HepG2 (cell line): ENCODE measurements around the gene CLEC11A. TPM values are rescaled to one million over a fixed set of nuclear protein-coding genes. Genes with fewer than 3 reads are reported as not detected.

Experiments
- ATAC-seq: fragments of 200-7000 bp; cut with Tn5 transposase; 3 replicates; pipeline ENCODE4 v1.9.1; 2020; ENCODE audit warnings: mild to moderate bottlenecking, moderate library complexity
- BruUV-seq: library from RNA; stranded (reverse); fragments of 400-500 nt; replicated peaks from 2 replicates; lab custom pipeline; 2021; lab: Mats Ljungman, UMichigan
- CTCF ChIA-PET: fragments of 300-600 bp; formaldehyde crosslinking; extraction: SDS; loops from one replicate; lab custom pipeline; 2021; ENCODE audit warnings: low total read pairs, inconsistent platforms, low intra/inter-chr PET ratio; lab: Yijun Ruan, JAX
- POLR2A ChIA-PET: fragments of 350-600 bp; sonication (Branson Sonifier 250); formaldehyde crosslinking; loops from one replicate; lab custom pipeline; 2020; ENCODE audit warnings: antibody characterized with exemption, inconsistent platforms; lab: Yijun Ruan, JAX
- DNase-seq: peaks from one replicate; pipeline ENCODE4 v3.0.0-alpha.2; 2015; ENCODE audit warnings: low spot score
- FAIRE-seq: peaks from 3 replicates; lab custom pipeline; 2011; peaks lifted over from hg19 to GRCh38; lab: Jason Lieb, UNC
- H2AFZ ChIP-seq: one replicate; pipeline ENCODE4 v1.6.1; 2011; ENCODE audit warnings: low read length, inconsistent platforms
- H3K27ac ChIP-seq: fragments of 300-600 bp; 3 replicates; pipeline ENCODE4 v1.8.0; 2011; ENCODE audit warnings: mixed run types, mild to moderate bottlenecking, mixed read lengths, low read length, inconsistent platforms; ENCODE audit not compliant: insufficient read depth; ENCODE audit errors: extremely low read length
- H3K27me3 ChIP-seq, 2 experiments: fragments of 200-600 bp in 1 of 2; 2 replicates in 1 of 2; 3 replicates in 1 of 2; pipeline versions ENCODE4 v1.6.0 to v1.8.0; 2011; ENCODE audit warnings: low read length in 2 of 2, mild to moderate bottlenecking in 2 of 2, moderate library complexity in 2 of 2, inconsistent platforms in 1 of 2; ENCODE audit not compliant: insufficient read depth in 2 of 2, control insufficient read depth in 1 of 2
- H3K36me3 ChIP-seq, 2 experiments: fragments of 200-600 bp in 1 of 2; replicated peaks in 1 of 2; 2 replicates in 1 of 2; 3 replicates in 1 of 2; pipeline versions ENCODE4 v1.5.1 to v1.8.0; 2011; ENCODE audit warnings: low read length in 2 of 2, inconsistent platforms in 1 of 2; ENCODE audit not compliant: insufficient read depth in 2 of 2, control insufficient read depth in 1 of 2
- H3K4me1 ChIP-seq: 2 replicates; pipeline ENCODE4 v1.5.1; 2012; ENCODE audit warnings: low read length, inconsistent platforms; ENCODE audit not compliant: insufficient read depth
- H3K4me2 ChIP-seq: 2 replicates; pipeline ENCODE4 v1.6.0; 2011; ENCODE audit warnings: low read depth, low read length, inconsistent platforms
- H3K4me3 ChIP-seq, 3 experiments: fragments of 200-600 bp in 1 of 3; sonication (generic), shearing (Covaris generic) in 1 of 3; replicated peaks in 1 of 3; 2 replicates each; pipeline ENCODE4 v1.5.1; 2011 to 2016; ENCODE audit warnings: low read length in 3 of 3, inconsistent platforms in 2 of 3, low read depth in 2 of 3, mild to moderate bottlenecking in 2 of 3, control low read depth in 1 of 3, mixed read lengths in 1 of 3; ENCODE audit not compliant: insufficient read depth in 1 of 3
- H3K79me2 ChIP-seq: one replicate; pipeline ENCODE4 v1.6.1; 2011; ENCODE audit warnings: low read length, inconsistent platforms; ENCODE audit not compliant: insufficient read depth
- H3K9ac ChIP-seq: 2 replicates; pipeline ENCODE4 v1.6.0; 2011; ENCODE audit warnings: mild to moderate bottlenecking, low read depth, low read length, inconsistent platforms; ENCODE audit not compliant: insufficient read depth
- H3K9me3 ChIP-seq: 2 replicates; pipeline ENCODE4 v1.5.1; 2012; ENCODE audit warnings: mild to moderate bottlenecking, low read length
- H4K20me1 ChIP-seq: 2 replicates; pipeline ENCODE4 v1.6.0; 2011; ENCODE audit warnings: inconsistent platforms, mild to moderate bottlenecking, low read length, moderate library complexity; ENCODE audit not compliant: insufficient read depth
- CTCF ChIP-seq: sonication (generic); formaldehyde crosslinking; IDR thresholded peaks from 2 replicates; pipeline ENCODE4 v1.5.0; 2020; ENCODE audit warnings: mild to moderate bottlenecking, missing genetic modification reagents, moderate library complexity
- NFKBIZ ChIP-seq: IDR thresholded peaks from 2 replicates; pipeline ENCODE4 v1.6.1; 2018; ENCODE audit warnings: missing genetic modification reagents, missing compliant biosample characterization
- RARG ChIP-seq: sonication (generic); formaldehyde crosslinking; IDR thresholded peaks from 2 replicates; pipeline ENCODE4 v1.4.0; 2020; ENCODE audit warnings: low read depth, mild to moderate bottlenecking, missing genetic modification reagents
- ZBTB34 ChIP-seq: sonication (generic); formaldehyde crosslinking; IDR thresholded peaks from 2 replicates; pipeline ENCODE4 v1.8.0; 2022; ENCODE audit warnings: mild to moderate bottlenecking, missing genetic modification reagents
- ZBTB4 ChIP-seq: sonication (generic); formaldehyde crosslinking; IDR thresholded peaks from 2 replicates; pipeline ENCODE4 v1.4.0; 2020; ENCODE audit warnings: missing genetic modification reagents, mild to moderate bottlenecking, borderline replicate concordance
- ZNF713 ChIP-seq: sonication (generic); formaldehyde crosslinking; IDR thresholded peaks from 2 replicates; pipeline ENCODE4 v1.4.0; 2020; ENCODE audit warnings: mild to moderate bottlenecking, missing genetic modification reagents
- ZNF770 ChIP-seq: sonication (generic); formaldehyde crosslinking; IDR thresholded peaks from 2 replicates; pipeline ENCODE4 v1.5.0; 2020; ENCODE audit warnings: mild to moderate bottlenecking, missing genetic modification reagents
- ZNF775 ChIP-seq: sonication (generic); formaldehyde crosslinking; IDR thresholded peaks from 2 replicates; pipeline ENCODE4 v1.4.0; 2020; ENCODE audit warnings: missing genetic modification reagents, mild to moderate bottlenecking, moderate library complexity, borderline replicate concordance
- ZNF816 ChIP-seq: sonication (generic); formaldehyde crosslinking; IDR thresholded peaks from 2 replicates; pipeline ENCODE4 v1.8.0; 2022; ENCODE audit warnings: missing genetic modification reagents, mild to moderate bottlenecking, borderline replicate concordance
- WGBS: methylation state at CpG from one replicate; pipeline ENCODE4 v1.1.6; 2017; ENCODE audit warnings: low lambda C conversion rate; 5-methylcytosine and 5-hydroxymethylcytosine counted together
- in situ Hi-C: cut with HindIII; loops from 2 replicates; pipeline ENCODE4 v1.10.0; 2017; ENCODE audit warnings: low pct_unique_long_range_greater_than_20kb; ENCODE audit not compliant: extremely low pct_ligation_motif_present
- intact Hi-C: fragments of 100-400 bp; cut with micrococcal nuclease; formaldehyde crosslinking; loops from one replicate; pipeline ENCODE4 v1.10.0; 2022; ENCODE audit not compliant: unreplicated experiment
- polyA plus RNA-seq, 8 experiments: library from polyadenylated mRNA; depleted of rRNA in 3 of 8; stranded (reverse) in 7 of 8; unstranded in 1 of 8; fragments of >200 nt; fragmentation: Illumina TruSeq in 4 of 8; extraction: Trizol in 4 of 8; gene quantifications; 2 replicates each; pipeline versions ENCODE4 v1.2.1 to v1.2.3, GENCODE V29; 2011 to 2016; ENCODE audit warnings: low read depth in 4 of 8, missing spikeins in 1 of 8, mixed read lengths in 1 of 8; ENCODE audit not compliant: insufficient read depth in 1 of 8
- total RNA-seq, 5 experiments: library from RNA; depleted of rRNA; stranded (reverse); fragments of >200 nt; fragmentation: Illumina TruSeq; extraction: Trizol; gene quantifications; 2 replicates each; pipeline ENCODE4 v1.2.3, GENCODE V29; 2016; ENCODE audit warnings: low read depth in 1 of 5

The CLEC11A gene
- total and polyA plus RNA-seq, 2 of the 13 experiments (the other 11 are each of a cell fraction or from before 2014, with no cell fraction given), result not detected

GRCh38 chr19:50711805-50712204 lies 11.4 kb upstream of the CLEC11A start:
- WGBS, result 0% methylated on average over 2 of the region's 9 CpGs
- Histone ChIP-seq H3K9ac (no peak overlapping the region), H3K9me3 (no peaks in the 10 kb centered on the region), H3K4me1 (no peaks in the 10 kb centered on the region), H3K4me3 (no peak overlapping the region), H3K27ac (no peak overlapping the region), H4K20me1 (no peaks in the 10 kb centered on the region), H3K36me3 (no peaks in the 10 kb centered on the region), H3K4me2 (no peak overlapping the region), H2AFZ (no peak overlapping the region), H3K27me3 (peaks cover 7 to 38% of the 10 kb centered on the region in 2 experiments; a peak in 4 of 5 replicates), H3K79me2 (no peaks in the 10 kb centered on the region)
- no peak for DNase-seq
- in situ Hi-C loops (no loop called here), intact Hi-C loops (no loop called here)
- no peak for FAIRE-seq
- BruUV-seq, result no TSS peak
- ChIA-PET CTCF (no interaction called here), POLR2A (no interaction called here)
- no peak for TF ChIP-seq ZNF816 (CRISPR knock-in tag)
- no peak for TF ChIP-seq ZNF770 (CRISPR knock-in tag)
- no peak for TF ChIP-seq NFKBIZ (CRISPR knock-in tag)
- no peak for TF ChIP-seq ZBTB4
- no peak for TF ChIP-seq CTCF (CRISPR knock-in tag)
- TF ChIP-seq RARG (CRISPR knock-in tag), result no peak
- TF ChIP-seq ZNF713 (CRISPR knock-in tag), result no peak
- TF ChIP-seq ZBTB34, result no peak
- TF ChIP-seq ZNF775 (CRISPR knock-in tag), result no peak
- ATAC-seq, result no peak
